GM12864 (cell line): Measurements from ENCODE around the gene NEDD9.

Experiments
- DNase-seq: peaks from one replicate; pipeline ENCODE4 v3.0.0-alpha.2; 2011; ENCODE audit warnings: low read depth
- H3K4me3 ChIP-seq: 2 replicates; pipeline ENCODE4 v1.5.1; 2011; ENCODE audit warnings: mild to moderate bottlenecking, low read depth, low read length, control low read depth
- CTCF ChIP-seq: IDR thresholded peaks from 2 replicates; pipeline ENCODE4 v1.5.1; 2011; ENCODE audit warnings: low read depth, mild to moderate bottlenecking, moderate library complexity, low read length, control low read depth, inconsistent platforms; ENCODE audit errors: missing control alignments

The NEDD9 gene

GRCh38 chr6:11188161-11188915, 44.1 kb downstream of the NEDD9 start:
- H3K4me3 ChIP-seq: no peak overlapping the region
- no peak for TF ChIP-seq CTCF
- DNase-seq: no peak

GRCh38 chr6:11187301-11187700, 45.2 kb downstream of the NEDD9 start:
- DNase-seq: no peak
- H3K4me3 ChIP-seq: no peak overlapping the region
- no peak for TF ChIP-seq CTCF

- no peak for TF ChIP-seq CTCF
- no peak for DNase-seq
Observed at GRCh38 chr6:11185204-11185842, 47.1 kb downstream of the NEDD9 start.

GRCh38 chr6:11183761-11184362, 48.6 kb downstream of the NEDD9 start:
- no peak for DNase-seq
- no peak for TF ChIP-seq CTCF
- no peak overlapping the region for H3K4me3 ChIP-seq

More at GRCh38 chr6:11185204-11185842, 47.1 kb downstream of the NEDD9 start:
- no peak overlapping the region for H3K4me3 ChIP-seq

- no peak for DNase-seq
- TF ChIP-seq CTCF: no peak
- H3K4me3 ChIP-seq: no peak overlapping the region
Observed at GRCh38 chr6:11181478-11182136, 50.9 kb downstream of the NEDD9 start.

GRCh38 chr6:11179419-11180202, 52.9 kb downstream of the NEDD9 start:
- no peak overlapping the region for H3K4me3 ChIP-seq
- TF ChIP-seq CTCF: no peak
- no peak for DNase-seq
